Hypothalamus (tissue), 51 donors: ENCODE results near the gene RNASEH2C.
"Not testable (repeated sequence)": the region's sequence is repeated elsewhere in the genome, so short reads cannot be mapped to it uniquely, and the experiment has no call there.

Experiments
- DNase-seq, 51 donors: peaks; one replicate each; lab custom pipeline; 2025; lab: John Stamatoyannopoulos, UW

Gene RNASEH2C

GRCh38 chr11:65718531-65718930 lies 2.1 kb downstream of the RNASEH2C start:
- no peak for DNase-seq

GRCh38 chr11:65717906-65718305 lies 2.7 kb downstream of the RNASEH2C start:
- no peak for DNase-seq

- no peak for DNase-seq
These were observed 3.7 kb downstream of the RNASEH2C start for GRCh38 chr11:65716774-65717405.

GRCh38 chr11:65716302-65716701 lies 4.3 kb downstream of the RNASEH2C start:
- no peak for DNase-seq

GRCh38 chr11:65714433-65714832 lies 6.2 kb downstream of the RNASEH2C start:
- no peak for DNase-seq

GRCh38 chr11:65713212-65713969 lies 7.2 kb downstream of the RNASEH2C start:
- DNase-seq, result no peak

GRCh38 chr11:65712633-65713076 lies 7.9 kb downstream of the RNASEH2C start:
- DNase-seq, result no peak

GRCh38 chr11:65711785-65712632 lies 8.6 kb downstream of the RNASEH2C start, which contains the start of gene KAT5:
Gene KAT5, plus strand, starts transcription at chr11:65712252. Its CDS starts 16 bp downstream, at chr11:65712268.
- peak; percentile 86 to 100 (median 98) for DNase-seq

GRCh38 chr11:65710421-65710820 lies 10.2 kb downstream of the RNASEH2C start:
- DNase-seq, result no peak

GRCh38 chr11:65709661-65710060 lies 10.9 kb downstream of the RNASEH2C start:
- DNase-seq, result no peak

GRCh38 chr11:65708451-65708850 lies 12.1 kb downstream of the RNASEH2C start:
- no peak for DNase-seq

- DNase-seq, result not testable (repeated sequence)
These were observed 13.6 kb downstream of the RNASEH2C start for GRCh38 chr11:65707002-65707401.

GRCh38 chr11:65706303-65706763 lies 14.3 kb downstream of the RNASEH2C start:
- DNase-seq, result peak in 33 of 51 donors; percentile 8 to 83 (median 47)

GRCh38 chr11:65703846-65704245 lies 16.8 kb downstream of the RNASEH2C start:
- no peak for DNase-seq

GRCh38 chr11:65701686-65702085 lies 18.9 kb downstream of the RNASEH2C start:
- DNase-seq, result no peak

- no peak for DNase-seq
These were observed 20.2 kb downstream of the RNASEH2C start for GRCh38 chr11:65700399-65700798.

- peak in 3 of 51 donors; percentile 4 to 17 (median 8) for DNase-seq
These were observed 21.3 kb downstream of the RNASEH2C start for GRCh38 chr11:65699306-65699705.

- peak in 1 of 51 donors; percentile 18 for DNase-seq
These were observed 22.4 kb downstream of the RNASEH2C start for GRCh38 chr11:65698205-65698604.

GRCh38 chr11:65696802-65697552 lies 23.6 kb downstream of the RNASEH2C start:
- DNase-seq, result no peak
